Stomach (tissue), 9 donors: ENCODE measurements around the gene SLC37A1. TPM values are rescaled to one million over a fixed set of nuclear protein-coding genes. Genes with fewer than 3 reads are reported as not detected.
A peak's percentile ranks its signal among the peaks of the same experiment; 100 is the strongest.

ENCODE experiments used
- DNase-seq, 2 donors: peaks; one replicate each; pipeline versions ENCODE4 v3.0.0 to v3.0.0-alpha.2; 2013 to 2019
- H3K27ac ChIP-seq, 5 donors: fragments of 200-600 bp in 4 of 5; sonication (generic) in 4 of 5; one replicate each; pipeline ENCODE4 v1.5.1; 2013 to 2019; ENCODE audit warnings: mild to moderate bottlenecking in 1 of 5, moderate library complexity in 1 of 5
- H3K27me3 ChIP-seq, 3 donors: fragments of 200-600 bp; sonication (generic); one replicate each; pipeline ENCODE4 v1.5.1; 2017 to 2019; ENCODE audit warnings: mixed run types in 1 of 3
- H3K36me3 ChIP-seq, 4 donors: fragments of 200-600 bp; sonication (generic); 1 replicate in 3 of 4; 2 replicates in 1 of 4; pipeline ENCODE4 v1.5.1; 2016 to 2019
- H3K4me1 ChIP-seq, 4 donors: fragments of 200-600 bp; sonication (generic); one replicate each; pipeline ENCODE4 v1.5.1; 2016 to 2019
- H3K4me3 ChIP-seq, 4 donors: fragments of 200-600 bp; sonication (generic) in 3 of 4; one replicate each; pipeline ENCODE4 v1.5.1; 2016 to 2019; ENCODE audit warnings: mild to moderate bottlenecking in 1 of 4
- H3K9me3 ChIP-seq, 4 donors: fragments of 200-600 bp; sonication (generic); one replicate each; pipeline ENCODE4 v1.5.1; 2016 to 2019
- EP300 ChIP-seq: sonication (generic); formaldehyde crosslinking; IDR thresholded peaks from one replicate; pipeline ENCODE4 v1.6.1; 2017; ENCODE audit warnings: antibody characterized with exemption
- POLR2A ChIP-seq, 4 donors: fragments of 450-650 bp; IDR thresholded peaks; one replicate each; pipeline ENCODE4 v1.6.1; 2016; ENCODE audit warnings: antibody characterized with exemption in 4 of 4, control low read depth in 2 of 4, mild to moderate bottlenecking in 1 of 4, moderate library complexity in 1 of 4
- POLR2AphosphoS5 ChIP-seq, 3 donors: sonication (generic); formaldehyde crosslinking; IDR thresholded peaks; one replicate each; pipeline ENCODE4 v1.6.1; 2016; ENCODE audit warnings: antibody characterized with exemption in 3 of 3
- WGBS, 5 donors: extraction: QIAGEN DNeasy Blood & Tissue Kit in 3 of 5; methylation state at CpG; one replicate each; pipeline versions ENCODE4 v1.1.5 to v1.1.7; 2013 to 2018; 5-methylcytosine and 5-hydroxymethylcytosine counted together
- intact Hi-C: fragments of 100-400 bp; cut with DNase I; formaldehyde crosslinking; loops from one replicate; pipeline ENCODE4 v1.15.1; 2023; ENCODE audit warnings: low total_unique reads
- polyA plus RNA-seq, 3 donors: library from polyadenylated mRNA; stranded (reverse); fragments of 200-250 nt; gene quantifications; one replicate each; pipeline ENCODE4 v1.2.3, GENCODE V29; 2013
- total RNA-seq, 5 donors: library from RNA; depleted of rRNA; stranded (reverse); fragments of >200 nt; gene quantifications; one replicate each; pipeline versions ENCODE4 v1.1.0 to v1.2.3, GENCODE V29; 2014 to 2016
- TF ChIP-seq, protein P1 (sequence below), 7 experiments: fragments of 450-650 bp in 4 of 7; fragments of 200-600 bp in 3 of 7; sonication (generic) in 3 of 7; IDR thresholded peaks; one replicate each; pipeline ENCODE4 v1.5.1; 2016 to 2019; ENCODE audit warnings: antibody characterized with exemption in 7 of 7, control low read depth in 2 of 7, mild to moderate bottlenecking in 1 of 7
- donor health status: healthy with polysubstance abuse.
- donor health status: Bipolar disorder and iron deficiency.
- donor health status: healthy.

The SLC37A1 gene
- total and polyA plus RNA-seq, 8 donors = 9.8 to 72.9 (median 18.1) TPM

DNA sequence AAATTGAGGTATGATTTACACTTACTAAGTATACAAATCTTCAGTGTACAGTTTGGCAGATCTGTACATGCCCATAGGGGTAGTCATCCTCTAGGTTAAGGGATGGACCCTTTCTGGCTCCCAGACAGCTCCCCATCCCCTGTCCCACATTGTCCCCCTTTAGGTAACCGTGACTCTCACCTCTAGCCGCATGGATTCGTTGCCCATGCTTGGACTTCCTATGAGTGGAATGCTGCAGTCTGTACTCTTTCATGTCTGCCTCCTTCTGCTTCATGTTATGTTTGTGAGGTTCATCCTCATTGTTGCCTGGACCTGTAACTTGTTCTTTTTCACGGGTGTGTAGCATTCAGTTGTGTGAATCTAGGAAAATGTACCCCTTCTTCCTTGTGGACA lies 20.3 kb downstream of the SLC37A1 start:
- peaks cover 6 to 52% (median 41%) of the 10 kb centered on the region in 4 donors for H3K36me3 ChIP-seq
- intact Hi-C loops = no loop called here
- H3K27me3 ChIP-seq = no peaks in the 10 kb centered on the region
- H3K4me1 ChIP-seq = peaks cover 29 to 83% (median 65%) of the 10 kb centered on the region in 4 donors
- H3K9me3 ChIP-seq = no peaks in the 10 kb centered on the region
- peak overlapping the region in 3 of 5 donors; percentile 27 to 70 (median 47) for H3K27ac ChIP-seq
- TF ChIP-seq, protein P1, sequence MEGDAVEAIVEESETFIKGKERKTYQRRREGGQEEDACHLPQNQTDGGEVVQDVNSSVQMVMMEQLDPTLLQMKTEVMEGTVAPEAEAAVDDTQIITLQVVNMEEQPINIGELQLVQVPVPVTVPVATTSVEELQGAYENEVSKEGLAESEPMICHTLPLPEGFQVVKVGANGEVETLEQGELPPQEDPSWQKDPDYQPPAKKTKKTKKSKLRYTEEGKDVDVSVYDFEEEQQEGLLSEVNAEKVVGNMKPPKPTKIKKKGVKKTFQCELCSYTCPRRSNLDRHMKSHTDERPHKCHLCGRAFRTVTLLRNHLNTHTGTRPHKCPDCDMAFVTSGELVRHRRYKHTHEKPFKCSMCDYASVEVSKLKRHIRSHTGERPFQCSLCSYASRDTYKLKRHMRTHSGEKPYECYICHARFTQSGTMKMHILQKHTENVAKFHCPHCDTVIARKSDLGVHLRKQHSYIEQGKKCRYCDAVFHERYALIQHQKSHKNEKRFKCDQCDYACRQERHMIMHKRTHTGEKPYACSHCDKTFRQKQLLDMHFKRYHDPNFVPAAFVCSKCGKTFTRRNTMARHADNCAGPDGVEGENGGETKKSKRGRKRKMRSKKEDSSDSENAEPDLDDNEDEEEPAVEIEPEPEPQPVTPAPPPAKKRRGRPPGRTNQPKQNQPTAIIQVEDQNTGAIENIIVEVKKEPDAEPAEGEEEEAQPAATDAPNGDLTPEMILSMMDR (IDR thresholded peaks at IDR 0.05) = no peak
- TF ChIP-seq POLR2AphosphoS5 (IDR thresholded peaks at IDR 0.05) (no peak), EP300 (no peak), POLR2A (IDR thresholded peaks at IDR 0.05) (no peak)
- 76 to 89% (median 79%) methylated on average over 4 of the region's 4 CpGs for WGBS, 5 donors
- no peak overlapping the region for H3K4me3 ChIP-seq
- DNase-seq = no peak

DNA sequence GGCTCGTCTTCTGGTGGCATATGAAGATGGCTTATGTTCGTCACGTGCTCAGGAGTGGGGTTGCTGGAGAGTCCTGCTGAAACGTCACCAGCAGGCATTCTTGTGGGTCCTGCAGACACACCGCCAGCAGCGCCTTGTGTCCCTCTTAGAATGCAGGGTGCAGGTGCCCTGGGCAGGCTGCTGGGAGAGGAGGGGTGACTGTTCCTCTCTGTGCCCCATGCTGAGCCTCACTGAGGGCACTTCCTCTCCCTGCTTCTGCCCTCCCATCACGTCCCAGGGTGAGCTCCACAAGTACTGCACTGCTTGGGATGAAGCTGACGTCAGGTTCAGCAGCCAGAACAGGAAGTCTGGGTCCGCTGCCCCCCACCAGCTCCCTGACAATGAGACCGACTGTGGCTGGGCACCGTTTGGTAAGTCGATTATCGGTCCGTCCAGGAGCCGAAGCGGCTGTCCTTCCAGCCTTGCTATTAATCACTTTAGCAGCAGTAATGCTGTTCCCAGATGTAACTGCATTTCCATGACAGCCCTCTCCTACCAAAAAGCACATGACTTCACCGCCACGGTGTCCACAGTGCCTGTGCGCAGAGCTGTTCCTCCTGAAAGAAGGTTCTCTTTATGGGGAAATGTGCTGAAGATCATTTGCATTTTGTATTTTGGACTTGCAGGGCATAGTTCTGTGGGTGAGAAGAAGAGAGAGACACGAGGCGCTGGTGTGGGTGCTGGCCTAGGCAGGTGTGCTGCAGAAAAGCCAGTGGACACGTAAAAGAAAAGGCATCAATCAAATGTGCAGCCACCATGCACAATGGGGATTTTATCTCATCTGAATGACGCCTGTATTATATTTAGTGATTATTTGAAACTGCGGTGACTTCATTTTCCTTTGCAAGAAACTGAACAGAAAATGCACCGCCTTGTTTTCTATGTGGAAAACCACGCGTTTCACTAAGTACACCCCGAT lies 21.0 kb downstream of the SLC37A1 start:
- intact Hi-C loops = no loop called here
- H3K9me3 ChIP-seq = no peaks in the 10 kb centered on the region
- H3K36me3 ChIP-seq = peaks cover 6 to 52% (median 44%) of the 10 kb centered on the region in 4 donors
- DNase-seq = peak; percentile 26 to 55
- 56 to 68% (median 62%) methylated on average over 19 to 28 of the region's 28 CpGs for WGBS, 5 donors
- H3K27ac ChIP-seq = peak overlapping the region; percentile 22 to 72 (median 47)
- no peak overlapping the region for H3K4me3 ChIP-seq
- TF ChIP-seq POLR2A (IDR thresholded peaks at IDR 0.05) (no peak), EP300 (no peak), POLR2AphosphoS5 (IDR thresholded peaks at IDR 0.05) (no peak)
- TF ChIP-seq, protein P1 (IDR thresholded peaks at IDR 0.05) = no peak
- peaks cover 29 to 89% (median 70%) of the 10 kb centered on the region in 4 donors for H3K4me1 ChIP-seq
- H3K27me3 ChIP-seq = no peaks in the 10 kb centered on the region

DNA sequence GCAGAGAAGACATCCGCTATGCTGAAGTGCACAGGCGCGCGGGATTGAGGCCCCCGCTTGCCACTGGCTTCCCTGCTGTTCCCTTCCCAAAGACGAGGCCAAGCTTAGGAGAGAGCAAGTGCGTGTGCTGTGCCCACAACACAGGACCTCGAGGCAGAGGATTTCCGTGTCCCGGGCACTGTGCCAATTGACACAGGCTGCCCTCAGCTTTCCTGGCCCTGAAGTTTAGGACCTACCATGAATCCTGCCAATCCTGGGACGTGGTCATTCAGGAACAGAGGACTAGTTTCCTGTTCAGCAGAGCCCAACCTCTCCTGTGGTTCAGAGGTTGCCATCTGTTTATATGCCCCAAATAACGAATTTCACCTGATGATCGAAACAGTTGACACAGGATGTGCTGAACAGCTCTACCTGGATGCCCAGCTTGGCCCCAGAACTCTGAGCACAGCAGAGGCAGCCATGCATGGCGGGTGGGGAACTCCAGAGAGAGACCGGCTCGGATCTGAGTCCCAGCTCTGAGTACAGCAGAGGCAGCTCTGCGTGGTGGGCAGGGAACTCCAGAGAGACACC lies 22.0 kb downstream of the SLC37A1 start:
- DNase-seq = peak in 1 of 2 donors; percentile 72
- WGBS, 5 donors = 54 to 63% (median 57%) methylated on average over 17 of the region's 17 CpGs
- Histone ChIP-seq H3K9me3 (no peaks in the 10 kb centered on the region), H3K27ac (peak overlapping the region; percentile 27 to 72 (median 58)), H3K4me1 (peaks cover 29 to 93% (median 76%) of the 10 kb centered on the region in 4 donors), H3K27me3 (no peaks in the 10 kb centered on the region), H3K36me3 (peaks cover 8 to 58% (median 51%) of the 10 kb centered on the region in 4 donors), H3K4me3 (peak overlapping the region in 1 of 4 donors; percentile 24)
- no peak for TF ChIP-seq EP300
- TF ChIP-seq, protein P1 (IDR thresholded peaks at IDR 0.05) = no peak
- no peak for TF ChIP-seq POLR2A (IDR thresholded peaks at IDR 0.05)
- no peak for TF ChIP-seq POLR2AphosphoS5 (IDR thresholded peaks at IDR 0.05)
- intact Hi-C loops = no loop called here

DNA sequence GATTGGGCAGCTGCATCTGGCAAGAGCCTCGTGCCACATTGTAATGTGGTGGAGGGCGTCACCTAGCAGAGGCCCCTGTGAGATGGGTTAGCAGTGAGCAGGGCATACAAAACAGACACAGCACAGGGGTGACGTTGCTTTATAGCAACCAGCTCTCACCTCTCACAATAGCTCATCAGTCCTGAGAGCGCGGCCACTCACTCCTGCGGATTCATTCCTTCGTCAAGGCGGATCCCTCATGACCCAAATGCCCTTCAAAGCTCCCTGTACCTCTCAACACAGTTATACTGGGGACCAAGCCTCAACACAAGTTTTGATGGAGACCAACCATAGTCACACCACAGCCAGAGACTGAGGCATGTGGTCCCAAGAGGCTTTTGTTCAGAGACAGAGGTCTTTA lies 22.9 kb downstream of the SLC37A1 start:
- Histone ChIP-seq H3K4me1 (peaks cover 29 to 84% (median 74%) of the 10 kb centered on the region in 4 donors), H3K27me3 (no peaks in the 10 kb centered on the region), H3K27ac (peak overlapping the region in 4 of 5 donors; percentile 18 to 83 (median 26)), H3K36me3 (peaks cover 15 to 62% (median 55%) of the 10 kb centered on the region in 4 donors), H3K9me3 (no peaks in the 10 kb centered on the region), H3K4me3 (no peak overlapping the region)
- no peak for DNase-seq
- TF ChIP-seq, protein P1 (IDR thresholded peaks at IDR 0.05) = no peak
- no peak for TF ChIP-seq EP300
- no peak for TF ChIP-seq POLR2AphosphoS5 (IDR thresholded peaks at IDR 0.05)
- no peak for TF ChIP-seq POLR2A (IDR thresholded peaks at IDR 0.05)
- WGBS, 5 donors = 77 to 90% (median 79%) methylated on average over 8 of the region's 8 CpGs
- intact Hi-C loops = no loop called here
